ENCODE data around the gene MYO1A. TPM values are rescaled to one million over a fixed set of nuclear protein-coding genes. Genes with fewer than 3 reads are reported as not detected.

Gene MYO1A
- total and polyA plus RNA-seq, 9 donors = 0.05 to 11.0 (median 0.18) TPM

DNA sequence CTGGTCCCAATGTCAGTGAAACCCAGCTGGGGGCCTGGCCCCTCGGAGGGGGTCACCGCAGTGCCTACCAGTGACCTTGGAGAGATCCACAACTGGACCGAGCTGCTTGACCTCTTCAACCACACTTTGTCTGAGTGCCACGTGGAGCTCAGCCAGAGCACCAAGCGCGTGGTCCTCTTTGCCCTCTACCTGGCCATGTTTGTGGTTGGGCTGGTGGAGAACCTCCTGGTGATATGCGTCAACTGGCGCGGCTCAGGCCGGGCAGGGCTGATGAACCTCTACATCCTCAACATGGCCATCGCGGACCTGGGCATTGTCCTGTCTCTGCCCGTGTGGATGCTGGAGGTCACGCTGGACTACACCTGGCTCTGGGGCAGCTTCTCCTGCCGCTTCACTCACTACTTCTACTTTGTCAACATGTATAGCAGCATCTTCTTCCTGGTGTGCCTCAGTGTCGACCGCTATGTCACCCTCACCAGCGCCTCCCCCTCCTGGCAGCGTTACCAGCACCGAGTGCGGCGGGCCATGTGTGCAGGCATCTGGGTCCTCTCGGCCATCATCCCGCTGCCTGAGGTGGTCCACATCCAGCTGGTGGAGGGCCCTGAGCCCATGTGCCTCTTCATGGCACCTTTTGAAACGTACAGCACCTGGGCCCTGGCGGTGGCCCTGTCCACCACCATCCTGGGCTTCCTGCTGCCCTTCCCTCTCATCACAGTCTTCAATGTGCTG is 54.6 kb downstream of the MYO1A start:
- WGBS (ENCODE audit: insufficient coverage) = 92% methylated on average over 24 of the region's 26 CpGs
- Histone ChIP-seq H3K9me3 (replicated peaks; ENCODE audit: control insufficient read depth, low read depth, low read length) (no peaks in the 10 kb centered on the region), H3K27me3 (ENCODE audit: control insufficient read depth, insufficient read depth, low read length) (no peaks in the 10 kb centered on the region), H3K27ac (ENCODE audit: low read length) (no peak overlapping the region), H3K4me3 (ENCODE audit: low read length) (no peak overlapping the region), H3K36me3 (ENCODE audit: control insufficient read depth, insufficient read depth, low read length) (peaks cover 33% of the 10 kb centered on the region), H3K4me1 (ENCODE audit: control insufficient read depth, insufficient read depth, low read length) (peaks cover 11% of the 10 kb centered on the region)
- DNase-seq = no peak

DNA sequence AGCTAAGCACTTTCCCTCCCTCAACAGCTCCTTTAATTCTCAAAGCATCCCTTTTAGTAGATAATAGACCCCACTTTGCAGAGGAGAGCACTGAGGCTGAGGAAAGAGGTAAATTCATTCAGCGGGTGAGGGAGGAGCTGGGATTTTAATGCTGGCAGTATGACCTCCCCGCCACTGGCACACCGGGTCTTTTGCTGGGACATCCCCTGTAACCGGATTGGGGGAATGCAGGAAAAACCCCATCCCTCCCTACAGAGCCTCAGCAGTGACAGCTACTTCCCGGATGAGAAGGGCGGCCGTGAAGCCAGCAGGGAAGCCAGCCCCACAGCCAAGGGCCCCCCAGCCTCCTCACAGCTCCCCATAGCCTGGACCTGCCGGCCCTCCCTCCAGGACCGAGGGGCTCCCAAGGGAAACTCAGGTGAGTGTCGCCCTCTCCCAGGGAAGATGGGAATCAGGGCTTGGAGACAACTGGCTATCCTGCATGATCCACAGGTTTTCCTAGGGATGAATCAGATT is 55.6 kb downstream of the MYO1A start:
- H3K4me3 ChIP-seq (ENCODE audit: low read length) = no peak overlapping the region
- peaks cover 11% of the 10 kb centered on the region for H3K4me1 ChIP-seq (ENCODE audit: control insufficient read depth, insufficient read depth, low read length)

GRCh38 chr12:56993346-56993745 is 56.6 kb downstream of the MYO1A start:
- WGBS (ENCODE audit: insufficient coverage) = 68% methylated on average over 3 of the region's 10 CpGs
- H3K4me3 ChIP-seq (ENCODE audit: low read length) = no peak overlapping the region
- no peak for DNase-seq

More for the DNA sequence above, 55.6 kb downstream of the MYO1A start:
- 65% methylated on average over 3 of the region's 10 CpGs for WGBS (ENCODE audit: insufficient coverage)
- Histone ChIP-seq H3K9me3 (replicated peaks; ENCODE audit: control insufficient read depth, low read depth, low read length) (no peaks in the 10 kb centered on the region), H3K27ac (ENCODE audit: low read length) (no peak overlapping the region), H3K36me3 (ENCODE audit: control insufficient read depth, insufficient read depth, low read length) (peaks cover 25% of the 10 kb centered on the region), H3K27me3 (ENCODE audit: control insufficient read depth, insufficient read depth, low read length) (no peaks in the 10 kb centered on the region)
- DNase-seq = no peak

DNA sequence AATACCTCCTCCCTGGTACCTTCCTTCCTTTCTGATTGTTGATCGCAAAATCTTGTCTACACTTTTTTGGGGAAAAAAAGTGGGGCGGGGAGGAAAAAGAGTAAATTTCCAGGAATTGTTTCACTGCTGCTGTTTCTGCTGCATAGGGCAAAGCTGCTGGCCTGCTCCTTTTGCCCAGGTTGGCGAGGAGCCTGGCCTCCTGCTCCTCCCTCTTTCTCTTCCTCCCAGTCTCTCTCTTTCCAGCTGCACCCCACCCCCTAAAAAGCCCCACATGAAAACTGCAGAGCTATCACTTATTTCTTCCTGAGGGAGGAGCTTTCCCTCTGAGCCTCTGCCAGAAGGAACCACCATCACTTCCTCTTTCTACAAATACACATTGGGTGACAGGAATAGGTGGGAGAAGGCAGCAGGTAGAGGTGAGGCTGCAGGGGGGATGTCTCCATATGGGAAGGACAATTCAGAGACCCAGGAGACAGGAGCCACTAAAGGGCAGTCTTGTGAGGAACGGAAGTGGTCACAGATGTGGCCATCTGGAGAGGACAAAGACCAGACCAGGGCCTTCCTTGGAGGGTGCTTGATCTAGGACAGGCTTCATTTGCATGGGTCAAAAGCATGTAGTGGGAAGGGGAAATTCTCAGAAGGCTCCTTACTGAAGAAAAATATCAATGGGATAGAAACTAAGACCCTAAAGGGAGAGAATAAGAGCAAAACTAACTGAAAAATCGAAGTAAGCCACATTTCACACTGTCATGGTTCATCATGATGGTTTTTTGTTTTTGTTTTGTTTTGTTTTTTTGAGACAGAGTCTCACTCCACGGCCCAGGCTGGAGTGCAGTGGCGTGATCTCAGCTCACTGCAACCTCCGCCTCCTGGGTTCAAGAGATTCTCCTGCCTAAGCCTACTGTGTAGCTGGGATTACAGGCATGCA is 58.3 kb downstream of the MYO1A start:
- peaks cover 12% of the 10 kb centered on the region for H3K4me1 ChIP-seq (ENCODE audit: control insufficient read depth, insufficient read depth, low read length)
- no peak overlapping the region for H3K4me3 ChIP-seq (ENCODE audit: low read length)
- peak overlapping the region; percentile 8 for H3K27ac ChIP-seq (ENCODE audit: low read length)
- peak; percentile 77 for DNase-seq
- H3K9me3 ChIP-seq (replicated peaks; ENCODE audit: control insufficient read depth, low read depth, low read length) = no peaks in the 10 kb centered on the region
- no peaks in the 10 kb centered on the region for H3K27me3 ChIP-seq (ENCODE audit: control insufficient read depth, insufficient read depth, low read length)
- WGBS (ENCODE audit: insufficient coverage) = 54% methylated on average over 6 of the region's 8 CpGs
- H3K36me3 ChIP-seq (ENCODE audit: control insufficient read depth, insufficient read depth, low read length) = peaks cover 14% of the 10 kb centered on the region

More at GRCh38 chr12:56993346-56993745, 56.6 kb downstream of the MYO1A start:
- H3K9me3 ChIP-seq (replicated peaks; ENCODE audit: control insufficient read depth, low read depth, low read length) = no peaks in the 10 kb centered on the region
- H3K27ac ChIP-seq (ENCODE audit: low read length) = no peak overlapping the region
- H3K4me1 ChIP-seq (ENCODE audit: control insufficient read depth, insufficient read depth, low read length) = peaks cover 11% of the 10 kb centered on the region
- no peaks in the 10 kb centered on the region for H3K27me3 ChIP-seq (ENCODE audit: control insufficient read depth, insufficient read depth, low read length)
- H3K36me3 ChIP-seq (ENCODE audit: control insufficient read depth, insufficient read depth, low read length) = peaks cover 19% of the 10 kb centered on the region

DNA sequence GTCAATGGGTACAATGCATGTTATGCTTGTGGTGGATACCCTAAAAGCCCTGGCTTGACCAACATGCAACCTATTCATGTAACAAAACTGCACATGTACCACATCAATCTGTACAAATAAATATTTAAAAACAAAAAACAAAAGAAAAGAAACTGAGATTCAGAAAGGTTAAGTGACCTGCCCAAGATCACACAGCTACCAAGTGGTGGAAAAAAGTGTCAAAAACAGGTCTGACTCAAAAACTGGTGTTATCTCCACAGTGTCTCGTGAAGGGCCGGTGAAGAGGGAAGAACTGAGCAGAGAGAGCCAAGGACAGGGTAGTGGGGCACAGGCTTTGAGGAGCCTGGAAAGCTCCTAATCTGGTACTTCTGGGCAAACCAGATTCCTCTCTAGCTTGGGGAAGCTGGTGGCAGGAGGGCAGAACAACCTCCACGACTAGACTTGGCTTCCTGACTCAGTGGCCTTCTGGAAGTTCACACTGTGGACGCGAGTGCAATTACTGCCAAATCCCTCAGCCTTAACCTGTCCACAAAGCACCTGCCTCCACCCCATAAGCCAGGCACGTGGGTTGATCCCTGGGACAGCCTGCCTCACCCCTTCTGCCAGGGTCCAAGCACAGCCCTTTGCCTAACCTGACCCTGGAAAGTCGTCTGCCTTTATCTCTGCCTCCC is 59.1 kb downstream of the MYO1A start:
- no peak for DNase-seq
- peaks cover 12% of the 10 kb centered on the region for H3K4me1 ChIP-seq (ENCODE audit: control insufficient read depth, insufficient read depth, low read length)
- H3K36me3 ChIP-seq (ENCODE audit: control insufficient read depth, insufficient read depth, low read length) = peaks cover 8% of the 10 kb centered on the region
- no peaks in the 10 kb centered on the region for H3K9me3 ChIP-seq (replicated peaks; ENCODE audit: control insufficient read depth, low read depth, low read length)
- 66% methylated on average over 6 of the region's 7 CpGs for WGBS (ENCODE audit: insufficient coverage)
- H3K4me3 ChIP-seq (ENCODE audit: low read length) = no peak overlapping the region
- no peaks in the 10 kb centered on the region for H3K27me3 ChIP-seq (ENCODE audit: control insufficient read depth, insufficient read depth, low read length)
- no peak overlapping the region for H3K27ac ChIP-seq (ENCODE audit: low read length)

GRCh38 chr12:56989861-56990610 is 59.9 kb downstream of the MYO1A start:
- H3K4me3 ChIP-seq (ENCODE audit: low read length) = no peak overlapping the region
- peaks cover 12% of the 10 kb centered on the region for H3K4me1 ChIP-seq (ENCODE audit: control insufficient read depth, insufficient read depth, low read length)
- peaks cover 3% of the 10 kb centered on the region for H3K36me3 ChIP-seq (ENCODE audit: control insufficient read depth, insufficient read depth, low read length)
- no CpG with 5 or more reads among the region's 7 CpGs for WGBS (ENCODE audit: insufficient coverage)
- no peak overlapping the region for H3K27ac ChIP-seq (ENCODE audit: low read length)
- H3K27me3 ChIP-seq (ENCODE audit: control insufficient read depth, insufficient read depth, low read length) = no peaks in the 10 kb centered on the region
- H3K9me3 ChIP-seq (replicated peaks; ENCODE audit: control insufficient read depth, low read depth, low read length) = no peaks in the 10 kb centered on the region
- DNase-seq = no peak

DNA sequence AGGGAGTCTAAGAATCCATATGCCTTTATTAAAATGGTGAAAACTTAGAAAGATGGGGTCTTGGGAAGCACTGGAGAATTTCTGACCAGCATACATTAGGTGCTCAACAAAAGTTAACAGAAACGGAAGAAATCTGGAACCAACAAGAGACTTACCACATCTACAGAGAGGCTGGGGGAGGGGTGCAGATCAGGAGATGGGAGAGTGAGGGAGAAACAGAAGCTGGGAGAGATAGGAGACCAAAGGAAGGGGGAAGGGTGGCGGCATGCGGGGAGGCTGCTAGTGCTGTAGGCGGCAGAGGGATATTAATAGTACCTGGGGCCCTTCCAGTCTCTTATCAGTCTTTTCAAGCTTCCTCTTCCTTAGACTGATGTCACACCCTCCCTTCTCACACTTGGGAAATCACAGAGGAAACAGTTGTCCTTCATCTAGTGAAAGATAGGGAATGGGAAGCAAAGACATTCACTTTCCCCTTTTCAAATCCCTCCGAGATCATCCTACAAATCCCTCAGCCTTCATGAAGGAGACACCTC is 61.7 kb downstream of the MYO1A start:
- WGBS (ENCODE audit: insufficient coverage) = 75% methylated on average over 1 of the region's 5 CpGs
- DNase-seq = no peak
- Histone ChIP-seq H3K27me3 (ENCODE audit: control insufficient read depth, insufficient read depth, low read length) (no peaks in the 10 kb centered on the region), H3K9me3 (replicated peaks; ENCODE audit: control insufficient read depth, low read depth, low read length) (no peaks in the 10 kb centered on the region), H3K27ac (ENCODE audit: low read length) (no peak overlapping the region), H3K36me3 (ENCODE audit: control insufficient read depth, insufficient read depth, low read length) (peaks cover 2% of the 10 kb centered on the region), H3K4me1 (ENCODE audit: control insufficient read depth, insufficient read depth, low read length) (peaks cover 12% of the 10 kb centered on the region), H3K4me3 (ENCODE audit: low read length) (no peak overlapping the region)

DNA sequence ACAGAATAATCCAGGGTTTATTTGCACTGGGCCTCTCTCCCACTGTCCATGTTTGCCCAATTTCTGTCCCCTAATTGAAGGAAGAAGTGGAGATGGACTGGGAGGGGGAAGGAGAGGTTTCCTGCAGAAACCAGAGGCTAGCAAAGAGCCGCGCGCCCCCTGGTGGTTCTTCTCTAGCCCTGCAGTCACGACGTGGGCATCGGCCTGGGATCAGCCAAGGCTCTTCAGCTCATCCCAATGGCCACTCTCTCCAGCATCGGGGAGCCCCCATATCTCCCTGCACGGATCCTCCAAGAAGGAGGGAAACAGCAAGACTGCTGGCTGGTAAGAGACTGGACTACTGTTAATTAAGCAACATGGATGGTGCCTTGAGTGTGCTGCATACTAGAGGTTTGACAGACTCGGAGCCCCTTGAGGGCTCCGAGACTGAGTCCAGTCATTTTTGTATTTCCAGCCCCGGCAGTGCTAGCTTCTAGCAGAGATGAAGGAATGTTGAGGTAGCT is 62.3 kb downstream of the MYO1A start:
- Histone ChIP-seq H3K27me3 (ENCODE audit: control insufficient read depth, insufficient read depth, low read length) (no peaks in the 10 kb centered on the region), H3K27ac (ENCODE audit: low read length) (no peak overlapping the region), H3K4me1 (ENCODE audit: control insufficient read depth, insufficient read depth, low read length) (peaks cover 14% of the 10 kb centered on the region), H3K4me3 (ENCODE audit: low read length) (no peak overlapping the region), H3K9me3 (replicated peaks; ENCODE audit: control insufficient read depth, low read depth, low read length) (no peaks in the 10 kb centered on the region), H3K36me3 (ENCODE audit: control insufficient read depth, insufficient read depth, low read length) (no peaks in the 10 kb centered on the region)
- WGBS (ENCODE audit: insufficient coverage) = 83% methylated on average over 2 of the region's 11 CpGs
- DNase-seq = peak; percentile 84

- peaks cover 14% of the 10 kb centered on the region for H3K4me1 ChIP-seq (ENCODE audit: control insufficient read depth, insufficient read depth, low read length)
- no peaks in the 10 kb centered on the region for H3K36me3 ChIP-seq (ENCODE audit: control insufficient read depth, insufficient read depth, low read length)
- no peak for DNase-seq
- H3K27ac ChIP-seq (ENCODE audit: low read length) = no peak overlapping the region
- H3K27me3 ChIP-seq (ENCODE audit: control insufficient read depth, insufficient read depth, low read length) = no peaks in the 10 kb centered on the region
- no peaks in the 10 kb centered on the region for H3K9me3 ChIP-seq (replicated peaks; ENCODE audit: control insufficient read depth, low read depth, low read length)
- H3K4me3 ChIP-seq (ENCODE audit: low read length) = no peak overlapping the region
Measured at GRCh38 chr12:56987011-56987410, 62.9 kb downstream of the MYO1A start.
